UCSD-AML1 (cell line): ENCODE results near the gene ZNF740.

Source experiments
- DNase-seq: peaks from one replicate; lab custom pipeline; 2025; ENCODE audit not compliant: unreplicated experiment; lab: John Stamatoyannopoulos, UW

The ZNF740 gene

GRCh38 chr12:53212931-53213330, 32.4 kb downstream of the ZNF740 start:
- DNase-seq, result no peak

GRCh38 chr12:53213348-53213747, 32.8 kb downstream of the ZNF740 start:
- peak; percentile 83 for DNase-seq

GRCh38 chr12:53214221-53214620, 33.7 kb downstream of the ZNF740 start:
- no peak for DNase-seq

- peak; percentile 82 for DNase-seq
Measured at GRCh38 chr12:53214687-53215455, 34.3 kb downstream of the ZNF740 start.

GRCh38 chr12:53215497-53215896, 35.0 kb downstream of the ZNF740 start:
- DNase-seq, result no peak

- peak; percentile 79 for DNase-seq
Measured at GRCh38 chr12:53217051-53217930, 36.8 kb downstream of the ZNF740 start.

GRCh38 chr12:53217931-53218307, 37.4 kb downstream of the ZNF740 start:
- DNase-seq, result no peak

GRCh38 chr12:53218551-53219291, 38.2 kb downstream of the ZNF740 start:
- no peak for DNase-seq

GRCh38 chr12:53219292-53219955, 38.9 kb downstream of the ZNF740 start:
- peak; percentile 69 for DNase-seq

- DNase-seq, result peak; percentile 68
Measured at GRCh38 chr12:53219956-53220693, 39.6 kb downstream of the ZNF740 start.

GRCh38 chr12:53220694-53221202, 40.2 kb downstream of the ZNF740 start:
- DNase-seq, result peak; percentile 93

- DNase-seq, result peak; percentile 79
Measured at GRCh38 chr12:53221203-53222080, 40.9 kb downstream of the ZNF740 start.

- no peak for DNase-seq
Measured at GRCh38 chr12:53222170-53222721, 41.7 kb downstream of the ZNF740 start.

- no peak for DNase-seq
Measured at GRCh38 chr12:53222806-53223261, 42.3 kb downstream of the ZNF740 start.

GRCh38 chr12:53223389-53224060, 43.0 kb downstream of the ZNF740 start:
- peak; percentile 43 for DNase-seq

- no peak for DNase-seq
Measured at GRCh38 chr12:53224061-53224896, 43.8 kb downstream of the ZNF740 start.
